GM21723 (cell line): ENCODE data around the gene CEP57.
"Not testable (repeated sequence)": the region's sequence is repeated elsewhere in the genome, so short reads cannot be mapped to it uniquely, and the experiment has no call there.

ENCODE experiments used
- ATAC-seq: cut with Tn5 transposase; IDR thresholded peaks from one replicate; pipeline ENCODE4 v1.9.1; 2021; ENCODE audit warnings: mild to moderate bottlenecking, moderate library complexity; ENCODE audit not compliant: unreplicated experiment

The CEP57 gene

DNA sequence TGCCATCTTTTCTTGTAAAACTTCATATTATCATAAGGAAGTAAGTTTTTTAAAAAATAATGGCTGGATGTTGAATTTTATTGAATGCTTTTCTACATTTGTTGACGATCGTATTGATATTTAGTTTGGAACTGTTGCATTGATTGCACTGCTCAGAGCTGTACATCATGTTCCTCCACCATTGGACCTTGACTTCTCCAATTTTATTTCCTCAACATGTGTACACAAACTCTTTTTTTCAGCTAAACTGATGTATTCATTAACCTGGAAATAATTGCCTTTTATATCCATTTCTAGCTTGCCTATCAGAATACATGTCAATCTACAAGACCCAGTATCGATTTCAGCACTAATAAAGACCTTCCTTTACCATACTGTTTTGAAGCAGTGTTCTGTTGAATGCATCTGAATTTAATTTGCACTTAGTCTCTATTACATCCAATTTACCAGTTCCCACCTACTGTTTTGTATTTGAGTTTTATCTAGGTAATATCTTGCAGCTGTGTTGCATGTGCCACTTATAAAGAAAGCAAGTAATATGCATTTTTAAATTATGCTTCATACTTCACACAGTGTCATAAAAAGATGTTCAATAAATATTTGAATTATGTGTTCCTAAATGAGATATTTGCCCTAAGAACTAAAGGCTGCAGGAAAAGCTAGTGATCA, 5.5 kb downstream of the CEP57 start:
- ATAC-seq: no peak

DNA sequence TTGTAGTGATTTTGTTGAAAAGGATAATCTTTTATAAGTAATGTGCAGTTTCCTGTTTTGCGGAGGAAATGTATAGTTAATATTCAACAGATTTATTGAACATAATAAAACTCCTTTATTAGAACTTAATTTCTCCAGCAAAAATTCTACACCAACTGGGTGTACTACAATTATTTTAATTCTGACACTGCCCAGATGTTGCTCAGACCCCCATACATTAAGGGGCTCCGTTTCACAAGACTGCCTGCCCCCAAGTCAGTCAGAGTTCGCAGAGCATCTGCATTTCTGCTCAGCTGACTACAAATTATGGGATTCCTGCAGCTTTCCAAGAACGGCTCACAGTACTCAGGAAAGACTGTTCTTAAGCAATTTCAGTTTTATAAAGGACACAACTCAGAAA, 6.2 kb downstream of the CEP57 start:
- no peak for ATAC-seq

- no peak for ATAC-seq
Measured at GRCh38 chr11:95799546-95799945, 9.2 kb downstream of the CEP57 start.

GRCh38 chr11:95800438-95800837, 10.1 kb downstream of the CEP57 start:
- ATAC-seq: no peak

DNA sequence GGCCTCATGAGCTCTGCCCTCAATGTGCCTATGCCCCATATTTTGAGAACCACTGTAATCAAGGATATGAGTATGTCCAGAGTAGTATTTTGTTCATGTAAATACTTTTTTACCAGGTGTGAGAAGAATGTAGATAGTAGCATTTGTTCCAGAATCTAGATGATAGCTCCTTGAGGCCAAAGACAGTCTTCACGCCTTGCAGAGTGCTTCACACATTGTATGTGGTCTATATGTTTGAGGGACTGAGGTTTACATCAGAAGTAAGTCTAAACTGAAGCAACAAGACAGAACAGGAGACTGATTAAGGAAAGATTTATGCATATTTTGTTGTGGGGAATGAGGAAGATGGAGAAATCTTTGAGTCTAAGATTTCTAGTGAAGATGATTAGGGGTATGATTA, 12.5 kb downstream of the CEP57 start:
- no peak for ATAC-seq

DNA sequence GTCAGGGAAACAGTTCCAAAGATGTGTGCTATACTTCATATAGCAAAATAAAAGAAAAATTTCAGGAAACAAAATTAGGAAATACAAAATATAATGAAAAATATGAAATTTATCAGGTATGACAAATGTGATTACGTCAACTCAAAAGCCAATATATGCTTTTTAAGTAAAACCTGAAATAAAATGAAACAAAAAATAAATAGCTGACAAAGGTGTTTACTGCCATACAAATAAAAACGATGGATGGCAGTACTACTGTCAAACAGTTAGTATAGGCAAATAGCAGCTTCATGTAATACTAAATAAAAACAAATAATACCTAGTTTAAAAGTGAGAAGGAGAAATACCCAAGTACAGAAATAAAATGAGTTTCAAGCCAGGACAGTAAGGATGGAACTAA, 13.7 kb downstream of the CEP57 start:
- no peak for ATAC-seq

GRCh38 chr11:95805869-95806268, 15.6 kb downstream of the CEP57 start:
- ATAC-seq: no peak

GRCh38 chr11:95806464-95806863, 16.2 kb downstream of the CEP57 start:
- ATAC-seq: not testable (repeated sequence)

- not testable (repeated sequence) for ATAC-seq
Measured at GRCh38 chr11:95811052-95811451, 20.8 kb downstream of the CEP57 start.

GRCh38 chr11:95816037-95816436, 25.7 kb downstream of the CEP57 start:
- no peak for ATAC-seq

DNA sequence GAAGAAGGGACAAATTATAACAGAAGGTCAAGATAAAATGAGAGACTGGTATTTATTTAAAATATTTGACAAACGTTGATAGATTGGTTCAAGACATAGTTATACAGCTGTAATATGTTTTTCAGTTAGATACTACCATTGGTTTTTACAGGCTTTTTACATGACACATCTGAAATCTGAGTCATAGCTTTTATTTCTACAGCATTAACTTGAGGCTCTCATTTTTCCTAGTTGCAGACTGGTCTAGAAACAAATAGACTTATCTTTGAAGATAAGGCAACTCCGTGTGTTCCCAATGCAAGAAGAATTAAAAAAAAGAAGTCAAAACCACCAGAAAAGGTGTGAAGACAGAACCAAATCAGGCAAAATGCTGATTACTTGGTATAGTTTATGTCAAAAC, 31.3 kb downstream of the CEP57 start:
- ATAC-seq: no peak

GRCh38 chr11:95827696-95828095, 37.4 kb downstream of the CEP57 start:
- ATAC-seq: no peak

DNA sequence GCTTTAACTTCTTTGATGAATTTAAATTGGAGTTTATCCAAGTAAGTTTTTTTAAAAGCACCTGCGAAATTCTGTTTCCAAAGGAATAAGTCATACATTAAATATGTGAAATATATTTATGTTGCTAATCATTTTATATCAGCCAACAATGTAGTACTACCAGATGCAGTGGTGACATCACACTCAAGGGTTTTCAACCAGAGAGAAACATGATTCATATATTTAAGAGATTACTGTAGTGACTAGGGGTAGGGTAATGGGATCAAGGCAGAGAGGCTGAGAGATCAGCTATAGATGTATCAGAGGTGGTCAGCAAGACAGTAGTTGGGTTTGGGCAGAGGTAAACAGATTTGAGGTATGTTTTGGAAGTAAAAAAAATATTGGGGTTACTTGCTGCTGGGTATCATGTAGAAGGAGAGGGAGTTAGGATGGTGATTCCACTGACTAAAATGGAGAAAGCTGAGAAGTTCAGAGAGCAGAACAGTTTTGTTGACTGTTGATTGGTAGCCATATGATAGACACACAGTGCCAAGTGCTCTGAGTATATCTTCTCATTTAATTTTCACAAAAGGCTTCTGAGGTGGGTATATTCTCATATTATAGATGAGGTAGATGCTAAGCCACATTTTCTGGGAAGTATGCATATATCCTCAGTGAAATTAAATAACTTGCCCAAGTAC, 39.4 kb downstream of the CEP57 start:
- no peak for ATAC-seq

DNA sequence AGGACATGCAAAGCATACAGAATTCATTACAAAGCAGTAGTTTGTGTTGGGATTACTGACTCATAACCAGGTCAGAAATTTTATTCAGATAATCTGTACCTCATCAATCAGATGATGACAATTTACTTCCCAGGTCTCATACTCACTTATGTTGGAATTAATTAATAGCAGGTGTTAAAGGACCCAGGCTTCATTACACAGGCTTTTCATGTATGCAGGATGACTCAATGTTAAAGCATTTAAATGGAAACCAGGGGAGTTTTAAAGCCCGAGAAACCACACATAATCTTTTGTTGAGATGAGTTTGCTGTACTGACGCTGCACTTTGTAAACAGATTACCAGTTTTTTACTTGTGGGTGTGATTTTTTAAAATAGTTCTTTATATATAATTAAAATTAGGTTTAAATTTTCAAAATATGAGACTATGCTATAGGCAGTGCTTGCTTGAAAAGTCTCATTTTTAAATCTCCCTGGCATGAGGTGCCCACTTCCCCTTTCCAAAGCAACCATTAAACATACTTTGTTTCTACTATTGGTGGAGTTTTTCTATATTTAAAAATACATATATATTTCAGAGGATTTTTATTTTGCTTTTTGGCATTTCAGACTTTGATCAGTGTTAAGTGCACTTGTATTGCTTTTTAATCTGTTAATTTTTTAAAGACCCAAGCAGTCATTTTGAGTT, 41.0 kb downstream of the CEP57 start:
- no peak for ATAC-seq

- no peak for ATAC-seq
Measured at GRCh38 chr11:95832763-95833162, 42.5 kb downstream of the CEP57 start.

DNA sequence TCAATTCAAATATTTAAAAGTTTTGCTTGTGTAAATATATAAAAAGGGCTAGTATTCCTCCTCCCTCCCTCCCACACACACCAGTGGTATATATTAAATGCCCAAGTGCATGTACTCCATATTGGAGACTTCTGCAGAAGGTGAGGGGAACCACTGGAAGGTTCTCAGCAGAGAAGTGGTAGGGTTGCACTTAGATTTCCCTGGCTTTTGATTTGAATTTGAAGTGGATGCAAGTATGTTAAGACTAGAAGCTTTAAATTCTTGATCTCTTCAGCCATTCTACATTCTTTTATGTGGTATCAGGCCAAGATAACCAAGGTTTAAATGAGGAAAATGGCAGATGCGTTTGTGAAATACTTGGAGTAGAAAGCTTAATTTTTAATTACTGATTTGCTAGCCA, 43.1 kb downstream of the CEP57 start:
- no peak for ATAC-seq

GRCh38 chr11:95835351-95835750, 45.1 kb downstream of the CEP57 start:
- ATAC-seq: no peak

GRCh38 chr11:95835768-95836488, 45.6 kb downstream of the CEP57 start:
- peak; percentile 94 for ATAC-seq

GRCh38 chr11:95845167-95845566, 54.9 kb downstream of the CEP57 start:
- ATAC-seq: no peak

DNA sequence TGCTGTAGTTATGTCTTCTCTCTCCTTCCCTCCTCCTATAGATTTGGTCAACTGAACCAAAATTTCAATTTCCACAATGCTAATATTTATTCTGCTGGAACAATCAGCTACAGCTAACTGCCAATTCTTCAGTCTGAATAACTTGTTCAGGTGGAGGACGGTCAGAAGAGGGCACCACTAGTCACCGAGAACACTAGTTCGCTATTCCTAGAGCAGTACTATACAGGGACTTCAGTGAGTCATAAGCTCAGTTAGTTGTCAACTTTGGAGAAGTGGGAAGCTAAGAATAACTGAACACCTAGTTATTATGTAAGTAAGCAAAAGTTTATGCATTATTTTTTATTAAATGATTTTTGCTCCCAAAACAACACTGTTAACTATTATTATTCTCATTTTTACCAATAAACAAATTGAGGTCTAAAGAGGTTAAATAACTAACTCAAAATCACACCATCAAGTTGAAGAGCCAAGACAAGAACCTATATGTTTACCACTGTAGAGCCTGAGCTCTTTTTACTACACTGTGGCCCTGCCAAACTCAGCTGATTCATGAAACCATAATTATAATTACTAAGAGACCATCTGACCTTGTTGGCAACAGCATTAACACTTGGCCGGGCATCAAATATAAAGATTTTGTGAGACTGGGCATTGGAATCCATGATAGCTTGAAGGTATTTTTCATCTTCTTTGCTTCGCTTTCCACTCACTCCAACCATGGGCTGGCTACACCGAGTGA, 59.0 kb downstream of the CEP57 start:
- ATAC-seq: peak; percentile 60

GRCh38 chr11:95850137-95850536, 59.8 kb downstream of the CEP57 start:
- no peak for ATAC-seq
